Activated CD8-positive, alpha-beta memory T cell treated with anti-CD3 and anti-CD28 coated beads for 4 hours (primary cell): ENCODE results near the gene TIMM23.

ENCODE experiments used
- DNase-seq, 2 donors: peaks; one replicate each; pipeline ENCODE4 v3.0.0-alpha.2; 2020; ENCODE audit warnings: low read depth in 2 of 2

Gene TIMM23

GRCh38 chr10:46052057-46052790 lies 79.9 kb downstream of the TIMM23 start:
- DNase-seq, result no peak

DNA sequence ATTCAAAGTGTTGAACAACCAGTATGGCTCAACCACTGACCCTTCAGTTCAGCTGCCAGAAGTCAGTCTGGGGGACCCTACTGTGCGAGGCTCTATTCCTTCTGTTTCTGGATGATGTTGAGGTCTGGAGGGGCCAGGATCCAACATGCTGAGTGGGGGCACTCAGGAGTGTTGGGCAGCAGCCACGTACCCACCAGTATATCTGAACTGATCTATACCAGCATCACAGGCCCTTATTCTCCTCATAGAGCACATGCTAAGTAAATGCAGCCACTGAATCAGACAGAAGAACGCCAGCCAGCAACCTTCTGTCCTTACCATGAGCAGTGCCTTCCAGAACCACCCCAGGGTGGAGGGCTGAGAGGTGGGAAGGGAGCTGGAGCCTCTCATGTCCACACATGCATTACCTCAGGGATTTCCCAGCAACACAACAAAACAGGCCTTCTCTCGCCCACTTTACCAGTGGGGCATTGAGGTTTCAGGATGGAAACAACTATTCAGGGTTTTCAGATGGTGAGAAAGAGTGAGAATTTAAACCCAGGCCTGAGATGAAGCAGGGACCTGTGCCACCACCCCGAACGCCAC lies 80.6 kb downstream of the TIMM23 start:
- no peak for DNase-seq
